Stomach (tissue), 9 donors: ENCODE results near the gene CADM3. TPM values are rescaled to one million over a fixed set of nuclear protein-coding genes. Genes with fewer than 3 reads are reported as not detected.

Experiments
- DNase-seq, 2 donors: peaks; one replicate each; pipeline versions ENCODE4 v3.0.0 to v3.0.0-alpha.2; 2013 to 2019
- H3K27ac ChIP-seq, 5 donors: fragments of 200-600 bp in 4 of 5; sonication (generic) in 4 of 5; one replicate each; pipeline ENCODE4 v1.5.1; 2013 to 2019; ENCODE audit warnings: mild to moderate bottlenecking in 1 of 5, moderate library complexity in 1 of 5
- H3K27me3 ChIP-seq, 3 donors: fragments of 200-600 bp; sonication (generic); one replicate each; pipeline ENCODE4 v1.5.1; 2017 to 2019; ENCODE audit warnings: mixed run types in 1 of 3
- H3K36me3 ChIP-seq, 4 donors: fragments of 200-600 bp; sonication (generic); 1 replicate in 3 of 4; 2 replicates in 1 of 4; pipeline ENCODE4 v1.5.1; 2016 to 2019
- H3K4me1 ChIP-seq, 4 donors: fragments of 200-600 bp; sonication (generic); one replicate each; pipeline ENCODE4 v1.5.1; 2016 to 2019
- H3K4me3 ChIP-seq, 4 donors: fragments of 200-600 bp; sonication (generic) in 3 of 4; one replicate each; pipeline ENCODE4 v1.5.1; 2016 to 2019; ENCODE audit warnings: mild to moderate bottlenecking in 1 of 4
- H3K9me3 ChIP-seq, 4 donors: fragments of 200-600 bp; sonication (generic); one replicate each; pipeline ENCODE4 v1.5.1; 2016 to 2019
- EP300 ChIP-seq: sonication (generic); formaldehyde crosslinking; IDR thresholded peaks from one replicate; pipeline ENCODE4 v1.6.1; 2017; ENCODE audit warnings: antibody characterized with exemption
- POLR2A ChIP-seq, 4 donors: fragments of 450-650 bp; IDR thresholded peaks; one replicate each; pipeline ENCODE4 v1.6.1; 2016; ENCODE audit warnings: antibody characterized with exemption in 4 of 4, control low read depth in 2 of 4, mild to moderate bottlenecking in 1 of 4, moderate library complexity in 1 of 4
- POLR2AphosphoS5 ChIP-seq, 3 donors: sonication (generic); formaldehyde crosslinking; IDR thresholded peaks; one replicate each; pipeline ENCODE4 v1.6.1; 2016; ENCODE audit warnings: antibody characterized with exemption in 3 of 3
- WGBS, 5 donors: extraction: QIAGEN DNeasy Blood & Tissue Kit in 3 of 5; methylation state at CpG; one replicate each; pipeline versions ENCODE4 v1.1.5 to v1.1.7; 2013 to 2018; 5-methylcytosine and 5-hydroxymethylcytosine counted together
- intact Hi-C: fragments of 100-400 bp; cut with DNase I; formaldehyde crosslinking; loops from one replicate; pipeline ENCODE4 v1.15.1; 2023; ENCODE audit warnings: low total_unique reads
- polyA plus RNA-seq, 3 donors: library from polyadenylated mRNA; stranded (reverse); fragments of 200-250 nt; gene quantifications; one replicate each; pipeline ENCODE4 v1.2.3, GENCODE V29; 2013
- total RNA-seq, 5 donors: library from RNA; depleted of rRNA; stranded (reverse); fragments of >200 nt; gene quantifications; one replicate each; pipeline versions ENCODE4 v1.1.0 to v1.2.3, GENCODE V29; 2014 to 2016
- TF ChIP-seq, protein P1 (sequence below), 7 experiments: fragments of 450-650 bp in 4 of 7; fragments of 200-600 bp in 3 of 7; sonication (generic) in 3 of 7; IDR thresholded peaks; one replicate each; pipeline ENCODE4 v1.5.1; 2016 to 2019; ENCODE audit warnings: antibody characterized with exemption in 7 of 7, control low read depth in 2 of 7, mild to moderate bottlenecking in 1 of 7
- donor health status: healthy with polysubstance abuse.
- donor health status: Bipolar disorder and iron deficiency.
- donor health status: healthy.

CADM3 gene
- total and polyA plus RNA-seq, 8 donors, result 1.8 to 10.3 (median 5.8) TPM

DNA sequence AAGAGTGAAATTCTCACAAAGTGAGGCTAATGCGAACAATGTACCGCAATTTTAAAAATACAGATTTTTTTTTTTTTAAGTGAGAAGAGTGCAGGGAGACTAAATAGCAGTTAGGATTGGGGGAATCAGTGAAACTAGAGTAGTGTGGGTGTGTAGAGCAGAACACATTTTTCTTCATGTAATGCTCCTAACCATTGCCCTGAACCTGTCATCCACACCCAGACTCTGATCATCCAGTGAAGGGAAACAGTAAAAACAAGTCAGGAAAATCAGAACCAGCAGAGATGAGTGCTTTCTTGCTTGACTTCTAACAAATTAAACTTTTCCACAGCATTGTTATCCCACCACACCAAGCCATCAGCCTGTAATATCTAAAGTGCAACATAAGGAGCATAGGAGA is 9.1 kb downstream of the CADM3 start:
- H3K27me3 ChIP-seq, result peaks cover 0 to 37% (median 10%) of the 10 kb centered on the region in 3 donors
- H3K4me3 ChIP-seq, result no peak overlapping the region
- no peak for TF ChIP-seq POLR2A (IDR thresholded peaks at IDR 0.05)
- TF ChIP-seq POLR2AphosphoS5 (IDR thresholded peaks at IDR 0.05), result no peak
- H3K9me3 ChIP-seq, result no peaks in the 10 kb centered on the region
- no peak overlapping the region for H3K27ac ChIP-seq
- intact Hi-C loops, result no loop called here
- H3K4me1 ChIP-seq, result no peaks in the 10 kb centered on the region
- H3K36me3 ChIP-seq, result no peaks in the 10 kb centered on the region
- WGBS, 5 donors, result 92 to 100% (median 97%) methylated on average over 2 of the region's 2 CpGs
- DNase-seq, result no peak

DNA sequence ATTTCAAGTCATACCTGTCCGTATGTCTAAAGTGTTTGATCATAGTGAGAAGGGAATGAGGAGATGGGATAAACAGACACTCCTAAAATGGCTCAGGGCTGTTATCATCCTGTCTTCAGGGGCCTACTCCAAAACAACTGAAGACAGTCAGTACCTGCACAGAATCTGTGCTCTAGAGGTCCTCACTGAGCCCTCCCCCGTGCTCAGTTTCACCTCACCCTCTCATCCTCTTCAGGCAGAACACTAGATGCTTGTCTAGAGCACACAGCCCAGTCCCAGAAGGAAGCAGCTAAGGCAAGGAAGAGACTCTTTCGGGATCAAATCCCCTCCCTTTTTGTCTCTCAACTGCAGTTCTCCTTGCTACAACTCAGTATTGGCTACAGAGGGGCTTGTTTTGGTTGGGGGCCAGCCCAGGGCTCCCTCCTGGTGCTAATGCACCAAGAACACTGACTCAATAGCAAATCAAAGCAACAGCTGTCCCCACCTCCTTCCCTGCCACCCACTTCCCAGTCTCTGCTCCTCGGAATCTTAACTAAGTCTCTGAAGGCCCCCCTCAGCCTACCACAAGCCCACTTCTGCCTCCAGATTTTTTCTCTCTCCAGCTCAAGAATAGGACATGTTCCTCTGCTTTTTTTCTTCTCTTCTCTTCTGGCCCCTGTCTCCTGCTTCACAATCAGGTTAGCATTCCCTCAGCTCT is 10.1 kb downstream of the CADM3 start:
- intact Hi-C loops, result no loop called here
- WGBS, 5 donors, result 35 to 48% (median 44%) methylated on average over 4 of the region's 4 CpGs
- no peak for TF ChIP-seq POLR2AphosphoS5 (IDR thresholded peaks at IDR 0.05)
- no peak for TF ChIP-seq EP300
- TF ChIP-seq, protein P1, sequence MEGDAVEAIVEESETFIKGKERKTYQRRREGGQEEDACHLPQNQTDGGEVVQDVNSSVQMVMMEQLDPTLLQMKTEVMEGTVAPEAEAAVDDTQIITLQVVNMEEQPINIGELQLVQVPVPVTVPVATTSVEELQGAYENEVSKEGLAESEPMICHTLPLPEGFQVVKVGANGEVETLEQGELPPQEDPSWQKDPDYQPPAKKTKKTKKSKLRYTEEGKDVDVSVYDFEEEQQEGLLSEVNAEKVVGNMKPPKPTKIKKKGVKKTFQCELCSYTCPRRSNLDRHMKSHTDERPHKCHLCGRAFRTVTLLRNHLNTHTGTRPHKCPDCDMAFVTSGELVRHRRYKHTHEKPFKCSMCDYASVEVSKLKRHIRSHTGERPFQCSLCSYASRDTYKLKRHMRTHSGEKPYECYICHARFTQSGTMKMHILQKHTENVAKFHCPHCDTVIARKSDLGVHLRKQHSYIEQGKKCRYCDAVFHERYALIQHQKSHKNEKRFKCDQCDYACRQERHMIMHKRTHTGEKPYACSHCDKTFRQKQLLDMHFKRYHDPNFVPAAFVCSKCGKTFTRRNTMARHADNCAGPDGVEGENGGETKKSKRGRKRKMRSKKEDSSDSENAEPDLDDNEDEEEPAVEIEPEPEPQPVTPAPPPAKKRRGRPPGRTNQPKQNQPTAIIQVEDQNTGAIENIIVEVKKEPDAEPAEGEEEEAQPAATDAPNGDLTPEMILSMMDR (IDR thresholded peaks at IDR 0.05), result no peak
- TF ChIP-seq POLR2A (IDR thresholded peaks at IDR 0.05), result no peak
- peaks cover 0 to 45% (median 10%) of the 10 kb centered on the region in 3 donors for H3K27me3 ChIP-seq
- H3K4me3 ChIP-seq, result no peak overlapping the region
- H3K27ac ChIP-seq, result no peak overlapping the region
- no peak for DNase-seq
- H3K4me1 ChIP-seq, result no peaks in the 10 kb centered on the region
- no peaks in the 10 kb centered on the region for H3K9me3 ChIP-seq
- H3K36me3 ChIP-seq, result no peaks in the 10 kb centered on the region

DNA sequence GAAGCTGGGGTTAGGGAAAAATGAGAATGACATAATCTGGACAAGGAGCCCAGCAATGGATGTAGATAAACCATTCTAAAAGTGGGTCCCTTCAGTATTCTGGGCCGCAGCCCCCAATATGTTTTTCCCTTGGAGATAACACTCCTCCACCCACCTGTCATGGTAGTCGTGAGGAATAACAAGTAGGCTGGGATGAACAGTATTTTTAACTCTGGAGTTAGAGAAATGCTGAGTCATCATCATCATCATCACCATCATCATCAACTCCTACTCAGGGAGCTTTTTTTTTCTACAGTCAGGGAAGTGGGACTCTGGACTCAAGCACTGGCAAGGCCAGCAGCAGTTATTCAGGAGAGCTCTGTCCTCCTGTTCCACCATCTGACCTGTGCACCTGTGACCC is 12.8 kb downstream of the CADM3 start:
- no peaks in the 10 kb centered on the region for H3K9me3 ChIP-seq
- H3K27ac ChIP-seq, result no peak overlapping the region
- TF ChIP-seq, protein P1 (IDR thresholded peaks at IDR 0.05), result no peak
- TF ChIP-seq EP300 (no peak), POLR2A (IDR thresholded peaks at IDR 0.05) (no peak), POLR2AphosphoS5 (IDR thresholded peaks at IDR 0.05) (no peak)
- intact Hi-C loops, result no loop called here
- WGBS, 5 donors, result 69 to 76% (median 71%) methylated on average over 2 of the region's 2 CpGs
- H3K27me3 ChIP-seq, result peaks cover 0 to 60% (median 26%) of the 10 kb centered on the region in 3 donors
- DNase-seq, result no peak
- H3K4me3 ChIP-seq, result no peak overlapping the region
- H3K4me1 ChIP-seq, result peaks cover 0 to 18% (median 8%) of the 10 kb centered on the region in 4 donors
- no peaks in the 10 kb centered on the region for H3K36me3 ChIP-seq

DNA sequence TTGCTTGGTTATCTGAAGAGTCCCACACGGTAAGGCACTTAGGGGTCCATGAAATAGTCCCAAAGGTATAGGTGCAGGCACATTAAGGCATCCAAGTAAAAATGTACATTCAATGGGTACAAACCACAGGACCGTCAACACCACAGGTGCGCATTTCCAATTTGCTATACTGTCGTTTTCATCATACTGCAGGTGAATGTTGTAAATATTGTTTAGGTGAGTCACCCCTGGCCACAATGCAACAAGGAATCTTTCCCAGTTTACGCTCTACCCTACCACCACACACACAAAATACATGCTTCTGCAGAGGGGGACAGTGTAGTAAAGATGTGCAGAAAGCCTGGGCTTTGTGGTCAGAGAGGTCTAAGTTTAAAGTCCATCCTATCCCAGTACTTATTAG is 13.7 kb downstream of the CADM3 start:
- no peak for TF ChIP-seq POLR2AphosphoS5 (IDR thresholded peaks at IDR 0.05)
- no peak for TF ChIP-seq POLR2A (IDR thresholded peaks at IDR 0.05)
- TF ChIP-seq EP300, result no peak
- TF ChIP-seq, protein P1 (IDR thresholded peaks at IDR 0.05), result no peak
- H3K4me1 ChIP-seq, result peaks cover 0 to 18% (median 8%) of the 10 kb centered on the region in 4 donors
- intact Hi-C loops, result no loop called here
- 74 to 80% (median 79%) methylated on average over 5 of the region's 5 CpGs for WGBS, 5 donors
- H3K36me3 ChIP-seq, result no peaks in the 10 kb centered on the region
- H3K9me3 ChIP-seq, result no peaks in the 10 kb centered on the region
- no peak overlapping the region for H3K27ac ChIP-seq
- no peak for DNase-seq
- peaks cover 0 to 68% (median 26%) of the 10 kb centered on the region in 3 donors for H3K27me3 ChIP-seq
- no peak overlapping the region for H3K4me3 ChIP-seq

DNA sequence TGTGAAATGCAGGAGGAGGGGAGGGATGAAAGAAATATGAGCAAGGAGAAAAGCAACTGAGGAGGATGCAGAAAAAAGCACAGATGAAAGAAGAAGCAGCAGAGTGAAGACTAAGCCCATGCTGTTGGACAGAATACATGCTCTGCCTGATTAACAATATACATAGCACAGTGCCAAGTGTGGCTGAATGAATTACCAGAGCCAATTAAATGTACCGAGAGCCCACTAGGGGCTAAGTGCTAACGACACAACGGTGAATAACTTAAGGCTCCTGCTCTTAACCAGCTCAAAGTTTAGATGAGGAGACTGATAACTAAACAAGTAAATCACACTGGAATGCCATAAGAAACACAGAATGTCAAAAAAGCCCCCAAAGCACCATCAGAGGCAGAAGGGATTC is 15.6 kb downstream of the CADM3 start:
- intact Hi-C loops, result no loop called here

More for the DNA sequence above, 15.6 kb downstream of the CADM3 start:
- peaks cover 0 to 75% (median 23%) of the 10 kb centered on the region in 3 donors for H3K27me3 ChIP-seq
- H3K9me3 ChIP-seq, result no peaks in the 10 kb centered on the region
- no peaks in the 10 kb centered on the region for H3K36me3 ChIP-seq
- no peak overlapping the region for H3K4me3 ChIP-seq
- peaks cover 0 to 18% (median 8%) of the 10 kb centered on the region in 4 donors for H3K4me1 ChIP-seq
- no peak overlapping the region for H3K27ac ChIP-seq
- whole genome bisulfite sequencing, 5 donors, result 24 to 44% (median 33%) methylated on average over 3 of the region's 3 CpGs
- no peak for DNase-seq
- TF ChIP-seq POLR2A (IDR thresholded peaks at IDR 0.05), result no peak
